NCI-H345 treated with DMSO at 0.1 percent for 48 hours (cell line): ENCODE measurements around the gene MSANTD1.

ENCODE experiments used
- DNase-seq: peaks from one replicate; lab custom pipeline; 2025; ENCODE audit not compliant: unreplicated experiment; lab: John Stamatoyannopoulos, UW

MSANTD1 gene

GRCh38 chr4:3262208-3263052, 13.5 kb downstream of the MSANTD1 start:
- no peak for DNase-seq

- no peak for DNase-seq
These were observed 14.3 kb downstream of the MSANTD1 start for GRCh38 chr4:3263053-3263875.

- DNase-seq: no peak
These were observed 14.9 kb downstream of the MSANTD1 start for GRCh38 chr4:3263876-3264193.

- no peak for DNase-seq
These were observed 17.1 kb downstream of the MSANTD1 start for GRCh38 chr4:3266076-3266475.

- no peak for DNase-seq
These were observed 18.8 kb downstream of the MSANTD1 start for GRCh38 chr4:3267576-3268394.

- DNase-seq: no peak
These were observed 19.6 kb downstream of the MSANTD1 start for GRCh38 chr4:3268395-3269104.

GRCh38 chr4:3269105-3269927, 20.4 kb downstream of the MSANTD1 start:
- no peak for DNase-seq

- no peak for DNase-seq
These were observed 21.1 kb downstream of the MSANTD1 start for GRCh38 chr4:3269991-3270611.

GRCh38 chr4:3271131-3271530, 22.2 kb downstream of the MSANTD1 start:
- no peak for DNase-seq

GRCh38 chr4:3276986-3277385, 28.0 kb downstream of the MSANTD1 start:
- no peak for DNase-seq

GRCh38 chr4:3280466-3280865, 31.5 kb downstream of the MSANTD1 start:
- DNase-seq: no peak

- no peak for DNase-seq
These were observed 34.5 kb downstream of the MSANTD1 start for GRCh38 chr4:3283483-3283882.

- DNase-seq: no peak
These were observed 35.0 kb downstream of the MSANTD1 start for GRCh38 chr4:3283916-3284315.

- no peak for DNase-seq
These were observed 36.0 kb downstream of the MSANTD1 start for GRCh38 chr4:3284734-3285557.

- no peak for DNase-seq
These were observed 36.8 kb downstream of the MSANTD1 start for GRCh38 chr4:3285558-3286334.

GRCh38 chr4:3286335-3287175, 37.6 kb downstream of the MSANTD1 start:
- no peak for DNase-seq
